Hepatocyte (in vitro differentiated cells): Measurements from ENCODE around the gene SIK3.

Experiments used
- CTCF ChIP-seq: fragments of 200-600 bp; sonication (generic); IDR thresholded peaks from 2 replicates; pipeline ENCODE4 v1.5.1; 2016; ENCODE audit warnings: antibody characterized with exemption, mild to moderate bottlenecking; ENCODE audit not compliant: poor library complexity
- EZH2 ChIP-seq: fragments of 200-600 bp; sonication (generic); IDR thresholded peaks from 2 replicates; pipeline ENCODE4 v1.6.1; 2016; ENCODE audit warnings: antibody characterized with exemption, mild to moderate bottlenecking, borderline replicate concordance
- EZH2phosphoT487 ChIP-seq: fragments of 200-600 bp; sonication (generic); IDR thresholded peaks from one replicate; pipeline ENCODE4 v1.6.1; 2018; ENCODE audit warnings: antibody characterized with exemption, mild to moderate bottlenecking, low read depth, moderate library complexity; ENCODE audit not compliant: unreplicated experiment, severe bottlenecking

- no peak for TF ChIP-seq CTCF
- TF ChIP-seq EZH2 = no peak
- no peak for TF ChIP-seq EZH2phosphoT487
Observed at GRCh38 chr11:116864531-116864930, 233.7 kb downstream of the SIK3 start.
